Measurements from ENCODE around the gene LRRC36. TPM values are rescaled to one million over a fixed set of nuclear protein-coding genes. Genes with fewer than 3 reads are reported as not detected.
A peak's percentile ranks its signal among the peaks of the same experiment; 100 is the strongest.

LRRC36 gene
- total RNA-seq, 1 donor from 2014 or later: 42.1 TPM

DNA sequence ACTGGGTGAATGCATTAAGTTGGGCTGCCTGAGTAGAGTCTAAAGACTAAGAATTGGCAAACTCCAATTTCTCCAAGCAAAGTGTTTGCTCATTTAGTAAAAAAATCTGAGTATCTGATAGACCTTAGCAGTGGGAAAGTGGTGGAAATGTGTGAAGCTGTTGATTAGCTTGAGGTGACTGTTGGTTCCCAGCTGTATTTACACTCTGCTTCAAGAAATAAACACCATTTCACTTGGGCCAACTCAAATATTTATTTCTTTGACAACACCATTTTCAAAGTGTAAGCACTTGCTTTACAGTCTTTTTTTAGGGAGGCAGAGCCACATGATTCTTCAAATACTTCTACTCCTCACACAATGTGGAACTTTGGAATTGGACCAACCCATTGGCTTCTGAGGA is 8.8 kb upstream of the LRRC36 start:
- Histone ChIP-seq H3K4me3 (no peak overlapping the region), H3K27me3 (ENCODE audit: low read depth) (no peaks in the 10 kb centered on the region), H3K36me3 (no peaks in the 10 kb centered on the region), H3K27ac (no peak overlapping the region), H3K4me1 (no peaks in the 10 kb centered on the region), H3K9me3 (no peaks in the 10 kb centered on the region)
- TF ChIP-seq, protein P1, sequence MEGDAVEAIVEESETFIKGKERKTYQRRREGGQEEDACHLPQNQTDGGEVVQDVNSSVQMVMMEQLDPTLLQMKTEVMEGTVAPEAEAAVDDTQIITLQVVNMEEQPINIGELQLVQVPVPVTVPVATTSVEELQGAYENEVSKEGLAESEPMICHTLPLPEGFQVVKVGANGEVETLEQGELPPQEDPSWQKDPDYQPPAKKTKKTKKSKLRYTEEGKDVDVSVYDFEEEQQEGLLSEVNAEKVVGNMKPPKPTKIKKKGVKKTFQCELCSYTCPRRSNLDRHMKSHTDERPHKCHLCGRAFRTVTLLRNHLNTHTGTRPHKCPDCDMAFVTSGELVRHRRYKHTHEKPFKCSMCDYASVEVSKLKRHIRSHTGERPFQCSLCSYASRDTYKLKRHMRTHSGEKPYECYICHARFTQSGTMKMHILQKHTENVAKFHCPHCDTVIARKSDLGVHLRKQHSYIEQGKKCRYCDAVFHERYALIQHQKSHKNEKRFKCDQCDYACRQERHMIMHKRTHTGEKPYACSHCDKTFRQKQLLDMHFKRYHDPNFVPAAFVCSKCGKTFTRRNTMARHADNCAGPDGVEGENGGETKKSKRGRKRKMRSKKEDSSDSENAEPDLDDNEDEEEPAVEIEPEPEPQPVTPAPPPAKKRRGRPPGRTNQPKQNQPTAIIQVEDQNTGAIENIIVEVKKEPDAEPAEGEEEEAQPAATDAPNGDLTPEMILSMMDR (IDR thresholded peaks at IDR 0.05): no peak
- ATAC-seq (no peak), DNase-seq (no peak)
- intact Hi-C loops (cut with DNase I): no loop called here

DNA sequence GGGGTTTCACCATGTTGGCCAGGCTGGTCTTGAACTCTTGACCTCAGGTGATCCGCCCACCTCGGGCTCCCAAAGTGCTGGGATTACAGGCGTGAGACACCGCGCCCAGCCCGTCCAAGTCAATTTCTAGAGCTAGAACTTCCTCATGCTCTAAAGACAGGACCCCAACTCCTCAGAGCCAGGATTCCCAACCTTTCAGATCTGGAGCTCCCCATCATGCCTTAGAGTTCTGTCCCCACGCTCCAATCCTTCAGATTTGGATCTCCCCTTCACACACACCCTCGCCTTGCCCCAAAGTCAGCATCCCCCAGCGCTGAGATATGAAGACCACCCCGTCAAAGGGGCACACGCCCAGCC is 522 bp upstream of the LRRC36 start:
- Histone ChIP-seq H3K27me3 (ENCODE audit: low read depth) (no peaks in the 10 kb centered on the region), H3K4me1 (peaks cover 6% of the 10 kb centered on the region), H3K36me3 (no peaks in the 10 kb centered on the region), H3K4me3 (peak overlapping the region; percentile 58), H3K9me3 (no peaks in the 10 kb centered on the region), H3K27ac (no peak overlapping the region)
- intact Hi-C loops (cut with DNase I): no loop called here
- TF ChIP-seq, protein P1 (IDR thresholded peaks at IDR 0.05): no peak
- ATAC-seq (no peak), DNase-seq (no peak)

DNA sequence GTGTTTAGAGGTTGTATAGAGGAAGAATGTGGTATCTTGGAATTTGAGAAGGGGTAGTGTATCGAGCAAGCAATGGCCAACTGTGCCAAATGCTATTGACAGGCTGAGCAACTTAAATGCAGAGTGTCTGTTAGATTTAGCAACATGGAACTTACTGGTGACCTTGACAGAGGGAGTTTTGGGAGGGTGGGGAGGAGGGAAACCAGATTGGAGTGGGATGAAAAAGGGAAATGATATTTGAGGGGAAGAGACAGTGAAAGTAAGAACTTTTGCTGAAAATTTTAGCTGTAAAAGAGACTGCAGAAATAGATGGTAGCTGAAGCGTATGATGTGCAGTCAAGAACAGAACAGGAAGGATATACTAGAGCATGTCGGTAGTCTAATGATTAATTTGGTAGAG is 1.1 kb downstream of the LRRC36 start:
- TF ChIP-seq, protein P1 (IDR thresholded peaks at IDR 0.05): no peak
- DNase-seq (no peak), ATAC-seq (no peak)
- no peaks in the 10 kb centered on the region for H3K27me3 ChIP-seq (ENCODE audit: low read depth)
- no peak overlapping the region for H3K4me3 ChIP-seq
- no peaks in the 10 kb centered on the region for H3K36me3 ChIP-seq
- intact Hi-C loops (cut with DNase I): no loop called here
- H3K4me1 ChIP-seq: peaks cover 6% of the 10 kb centered on the region
- no peak overlapping the region for H3K27ac ChIP-seq
- H3K9me3 ChIP-seq: no peaks in the 10 kb centered on the region

DNA sequence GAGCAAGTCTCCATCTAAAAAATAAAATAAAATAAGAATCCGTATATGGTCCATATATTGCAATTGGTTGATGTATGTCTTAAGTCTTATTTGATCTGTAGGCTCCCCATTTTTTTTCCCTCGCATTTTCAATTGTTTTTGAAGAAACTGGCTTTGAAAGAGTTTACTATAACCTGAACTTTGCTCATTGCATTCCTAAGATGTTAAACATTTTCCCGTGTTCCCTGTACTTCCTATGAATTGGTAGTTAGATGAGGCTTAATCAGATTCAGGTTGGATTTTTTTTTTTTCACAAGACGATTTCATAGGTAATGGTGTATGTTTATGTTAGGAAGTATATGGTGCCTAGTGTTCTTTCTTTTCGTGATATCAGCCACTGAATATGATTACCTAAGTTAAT is 3.3 kb downstream of the LRRC36 start:
- H3K36me3 ChIP-seq: no peaks in the 10 kb centered on the region
- TF ChIP-seq, protein P1 (IDR thresholded peaks at IDR 0.05): no peak
- intact Hi-C loops (cut with DNase I): no loop called here
- H3K27me3 ChIP-seq (ENCODE audit: low read depth): no peaks in the 10 kb centered on the region
- ATAC-seq: no peak
- no peak overlapping the region for H3K27ac ChIP-seq
- DNase-seq: no peak
- H3K4me1 ChIP-seq: peaks cover 6% of the 10 kb centered on the region
- H3K4me3 ChIP-seq: no peak overlapping the region
- H3K9me3 ChIP-seq: no peaks in the 10 kb centered on the region

DNA sequence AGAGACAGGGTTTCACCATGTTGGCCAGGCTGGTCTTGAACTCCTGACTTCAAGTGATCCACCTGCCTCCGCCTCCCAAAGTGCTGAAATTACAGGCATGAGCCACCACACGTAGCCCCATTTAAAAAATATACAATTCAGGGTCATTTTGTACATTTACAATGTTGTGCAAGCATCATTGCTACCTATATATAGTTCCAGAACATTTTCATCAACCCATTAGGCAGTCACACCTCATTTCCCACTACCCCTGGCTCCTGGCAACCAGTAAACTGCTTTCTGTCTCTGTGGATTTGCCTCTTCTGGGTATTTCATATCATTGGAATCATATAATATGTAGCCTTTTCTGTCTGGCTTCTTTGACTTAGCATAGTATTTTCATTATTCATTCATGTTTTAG is 6.7 kb downstream of the LRRC36 start:
- intact Hi-C loops (cut with DNase I): no loop called here
- H3K27ac ChIP-seq: no peak overlapping the region
- H3K9me3 ChIP-seq: no peaks in the 10 kb centered on the region
- no peaks in the 10 kb centered on the region for H3K36me3 ChIP-seq
- no peak overlapping the region for H3K4me3 ChIP-seq
- ATAC-seq (no peak), DNase-seq (no peak)
- TF ChIP-seq, protein P1 (IDR thresholded peaks at IDR 0.05): no peak
- no peaks in the 10 kb centered on the region for H3K27me3 ChIP-seq (ENCODE audit: low read depth)
- no peaks in the 10 kb centered on the region for H3K4me1 ChIP-seq

DNA sequence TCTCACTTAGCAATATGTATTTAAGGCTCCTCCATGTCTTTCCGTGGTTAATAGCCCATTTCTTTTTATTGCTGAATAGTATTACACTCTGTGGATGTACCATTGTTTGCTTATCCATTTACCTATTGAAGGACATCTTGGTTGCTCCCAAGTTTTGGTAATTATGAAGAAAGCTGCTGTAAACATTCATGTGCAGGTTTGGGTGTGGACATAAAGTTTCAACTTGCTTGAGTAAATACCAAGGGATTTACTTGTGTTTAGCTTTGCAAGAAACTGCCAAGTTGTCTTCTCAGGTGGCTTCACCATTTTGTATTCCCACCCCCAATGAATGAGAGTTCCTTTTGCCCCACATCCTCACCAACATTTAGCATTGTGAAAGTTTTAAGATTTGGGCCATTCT is 9.5 kb downstream of the LRRC36 start:
- no peaks in the 10 kb centered on the region for H3K36me3 ChIP-seq
- TF ChIP-seq, protein P1 (IDR thresholded peaks at IDR 0.05): no peak
- H3K27ac ChIP-seq: no peak overlapping the region
- intact Hi-C loops (cut with DNase I): no loop called here
- H3K4me3 ChIP-seq: no peak overlapping the region
- DNase-seq (no peak), ATAC-seq (no peak)
- no peaks in the 10 kb centered on the region for H3K4me1 ChIP-seq
- no peaks in the 10 kb centered on the region for H3K9me3 ChIP-seq
- H3K27me3 ChIP-seq (ENCODE audit: low read depth): no peaks in the 10 kb centered on the region

Data from lower lobe of right lung (tissue), 2 donors.